A673 (cell line): ENCODE measurements around the gene TRIM36. TPM values are rescaled to one million over a fixed set of nuclear protein-coding genes. Genes with fewer than 3 reads are reported as not detected.

Experiments
- Bru-seq: library from RNA; stranded (reverse); fragments of 400-500 nt; gene quantifications from one replicate; lab custom pipeline; 2021; lab: Mats Ljungman, UMichigan
- BruChase-seq, 2 experiments: library from RNA; stranded (reverse); fragments of 400-500 nt; gene quantifications; one replicate each; lab custom pipeline; 2021; lab: Mats Ljungman, UMichigan
- BruUV-seq: library from RNA; stranded (reverse); fragments of 400-500 nt; replicated peaks from 2 replicates; lab custom pipeline; 2021; lab: Mats Ljungman, UMichigan
- CTCF ChIA-PET: fragments of 300-600 bp; sonication (Branson Sonifier 250); formaldehyde crosslinking; loops from one replicate; lab custom pipeline; 2022; ENCODE audit warnings: antibody characterized with exemption; lab: Charles Lee
- POLR2A ChIA-PET: fragments of 300-600 bp; sonication (Branson Sonifier 250); formaldehyde crosslinking; loops from one replicate; lab custom pipeline; 2022; ENCODE audit warnings: antibody characterized with exemption; ENCODE audit not compliant: low non-redundant PET; lab: Charles Lee
- DNase-seq: peaks from one replicate; pipeline ENCODE4 v3.0.0-alpha.2; 2015; ENCODE audit warnings: low spot score
- H3K27ac ChIP-seq: fragments of 200-600 bp; sonication (generic); 2 replicates; pipeline ENCODE4 v1.5.1; 2016; ENCODE audit warnings: mixed run types, low read depth, mild to moderate bottlenecking, mixed read lengths, antibody characterized with exemption, low read length; ENCODE audit not compliant: poor library complexity, severe bottlenecking
- H3K27me3 ChIP-seq: fragments of 200-600 bp; sonication (generic); replicated peaks from 2 replicates; pipeline ENCODE4 v1.6.1; 2017; ENCODE audit warnings: mixed run types, low read depth, mild to moderate bottlenecking, mixed read lengths, antibody characterized with exemption, low read length; ENCODE audit not compliant: insufficient read depth, poor library complexity
- H3K36me3 ChIP-seq: fragments of 200-600 bp; sonication (generic); 2 replicates; pipeline ENCODE4 v1.6.1; 2016; ENCODE audit warnings: mixed run types, mild to moderate bottlenecking, mixed read lengths, antibody characterized with exemption, low read length; ENCODE audit not compliant: insufficient read depth, poor library complexity, severe bottlenecking
- H3K4me1 ChIP-seq: fragments of 200-600 bp; sonication (generic); 2 replicates; pipeline ENCODE4 v1.6.1; 2017; ENCODE audit warnings: mixed run types, mild to moderate bottlenecking, mixed read lengths, antibody characterized with exemption, low read length; ENCODE audit not compliant: insufficient read depth, poor library complexity, severe bottlenecking
- H3K4me3 ChIP-seq: fragments of 200-600 bp; sonication (generic); 2 replicates; pipeline ENCODE4 v1.5.1; 2016; ENCODE audit warnings: low read depth, mixed run types, mild to moderate bottlenecking, mixed read lengths, low read length; ENCODE audit not compliant: poor library complexity, severe bottlenecking
- H3K9me3 ChIP-seq: fragments of 200-600 bp; sonication (generic); 2 replicates; pipeline ENCODE4 v1.6.1; 2016; ENCODE audit warnings: mixed run types, low read depth, mild to moderate bottlenecking, mixed read lengths, antibody characterized with exemption, low read length; ENCODE audit not compliant: poor library complexity, severe bottlenecking
- CTCF ChIP-seq: fragments of 300-800, 200-600 bp; sonication (generic); conservative IDR thresholded peaks from 2 replicates; pipeline ENCODE4 v1.5.1; 2017; ENCODE audit warnings: low read depth, mild to moderate bottlenecking, antibody characterized with exemption, low read length, moderate library complexity, mixed read lengths
- EZH2 ChIP-seq: fragments of 200-600 bp; sonication (generic); IDR thresholded peaks from 2 replicates; pipeline ENCODE4 v1.6.1; 2017; ENCODE audit warnings: borderline replicate concordance, low read depth, mild to moderate bottlenecking, mixed read lengths, antibody characterized with exemption, low read length; ENCODE audit not compliant: poor library complexity, severe bottlenecking
- intact Hi-C: fragments of 100-400 bp; cut with micrococcal nuclease; formaldehyde crosslinking; loops from one replicate; pipeline ENCODE4 v1.10.0; 2022; ENCODE audit not compliant: unreplicated experiment
- long read RNA-seq: library from polyadenylated mRNA; stranded (forward); transcript quantifications from one replicate; pipeline ENCODE4 v2.0.0, GENCODE V29; 2022
- total RNA-seq: library from RNA; stranded (reverse); gene quantifications from 2 replicates; pipeline ENCODE4 v1.2.3, GENCODE V29; 2021

The TRIM36 gene
- total RNA-seq (16.8 and 17.5 TPM in 2 replicates), Bru-seq, nascent RNA (percentile 62 among the genes with signal in this experiment), BruChase-seq, experiment 1, labeled RNA remaining after a 2-hour chase (percentile 63 among the genes with signal in this experiment), BruChase-seq, experiment 2, labeled RNA remaining after a 6-hour chase (percentile 51 among the genes with signal in this experiment)
- long read RNA-seq, full-length matches to known transcripts: 12 of 16 reads
- long read RNA-seq, partial matches to known transcripts: 2 of 16 reads
- long read RNA-seq, other reads (novel, unspliced or antisense): 2 of 16 reads

- no peak for TF ChIP-seq EZH2
- TF ChIP-seq CTCF: peak; percentile 44
- POLR2A ChIA-PET: no interaction called here
- intact Hi-C loops: loop anchor here (5.0 kb wide), 1 partner anchor 72 kb away; no protein-coding TSS in a partner anchor
Measured at GRCh38 chr5:115169487-115170133, at the start of gene TRIM36. TRIM36 (minus strand) TSS chr5:115169908; CDS start chr5:115169634, 274 bp downstream.

GRCh38 chr5:115214541-115214940, 44.8 kb upstream of the TRIM36 start:
- no peak overlapping the region for H3K4me3 ChIP-seq
- intact Hi-C loops: no loop called here
- CTCF ChIA-PET: no interaction called here
- H3K27ac ChIP-seq: no peak overlapping the region
- H3K27me3 ChIP-seq: no peaks in the 10 kb centered on the region
- no peaks in the 10 kb centered on the region for H3K9me3 ChIP-seq
- TF ChIP-seq EZH2: no peak
- H3K4me1 ChIP-seq: no peaks in the 10 kb centered on the region
- H3K36me3 ChIP-seq: peaks cover 4% of the 10 kb centered on the region
- no TSS peak for BruUV-seq
- DNase-seq: no peak
- POLR2A ChIA-PET: interaction anchor here (0.7 kb wide), 1 partner anchor 34 kb away, joined by 3 read pairs; no protein-coding TSS in a partner anchor

More at GRCh38 chr5:115169487-115170133, at the start of gene TRIM36:
- H3K4me3 ChIP-seq: peak within 1 kb of the TSS; percentile 96
- DNase-seq: peak; percentile 97
- H3K4me1 ChIP-seq: no peaks in the 10 kb centered on the region
- CTCF ChIA-PET: no interaction called here
- H3K27ac ChIP-seq: peak within 1 kb of the TSS; percentile 75
- no peaks in the 10 kb centered on the region for H3K27me3 ChIP-seq
- no peaks in the 10 kb centered on the region for H3K36me3 ChIP-seq
- no peaks in the 10 kb centered on the region for H3K9me3 ChIP-seq
- no TSS peak for BruUV-seq

- Histone ChIP-seq H3K4me3 (no peak overlapping the region), H3K4me1 (no peaks in the 10 kb centered on the region), H3K27ac (no peak overlapping the region), H3K9me3 (no peaks in the 10 kb centered on the region), H3K27me3 (no peaks in the 10 kb centered on the region), H3K36me3 (no peaks in the 10 kb centered on the region)
- no peak for DNase-seq
- TF ChIP-seq EZH2: no peak
- no peak for TF ChIP-seq CTCF
- ChIA-PET POLR2A (no interaction called here), CTCF (no interaction called here)
- intact Hi-C loops: no loop called here
- no TSS peak for BruUV-seq
Measured at GRCh38 chr5:115209279-115209678, 39.6 kb upstream of the TRIM36 start.
